SJCRH30 (cell line): ENCODE measurements around the gene SLC6A18. TPM values are rescaled to one million over a fixed set of nuclear protein-coding genes. Genes with fewer than 3 reads are reported as not detected.
"Not testable (repeated sequence)": the region's sequence is repeated elsewhere in the genome, so short reads cannot be mapped to it uniquely, and the experiment has no call there.

Experiments used
- DNase-seq, 2 experiments: peaks; one replicate each; pipeline ENCODE4 v3.0.0-alpha.2; 2015 to 2020
- H3K27ac ChIP-seq: fragments of 250-450 bp; sonication (Bioruptor Pico); 2 replicates; pipeline ENCODE4 v1.5.1; 2020; ENCODE audit warnings: mild to moderate bottlenecking, moderate library complexity
- H3K27me3 ChIP-seq: fragments of 250-450 bp; sonication (Bioruptor Pico); 2 replicates; pipeline ENCODE4 v1.5.1; 2020; ENCODE audit warnings: mild to moderate bottlenecking, moderate library complexity
- H3K36me3 ChIP-seq: fragments of 250-450 bp; sonication (Bioruptor Pico); 2 replicates; pipeline ENCODE4 v1.5.1; 2020; ENCODE audit warnings: mild to moderate bottlenecking, moderate library complexity
- H3K4me1 ChIP-seq: fragments of 250-450 bp; sonication (Bioruptor Pico); 2 replicates; pipeline ENCODE4 v1.5.1; 2020; ENCODE audit warnings: mild to moderate bottlenecking, moderate library complexity
- H3K4me3 ChIP-seq: fragments of 250-450 bp; sonication (Bioruptor Pico); 2 replicates; pipeline ENCODE4 v1.5.1; 2020; ENCODE audit warnings: mild to moderate bottlenecking, moderate library complexity
- H3K9me3 ChIP-seq: fragments of 250-450 bp; sonication (Bioruptor Pico); replicated peaks from 2 replicates; pipeline ENCODE4 v1.5.1; 2020; ENCODE audit warnings: mild to moderate bottlenecking, moderate library complexity
- total RNA-seq: library from RNA; depleted of rRNA; stranded (reverse); fragments of >200 nt; shearing (Covaris generic); gene quantifications from 2 replicates; pipeline ENCODE4 v1.2.3, GENCODE V29; 2014

SLC6A18 gene
- total RNA-seq, 1 experiment from 2014 or later: not detected

GRCh38 chr5:1270426-1270825, 45.2 kb downstream of the SLC6A18 start:
- H3K27me3 ChIP-seq: no peaks in the 10 kb centered on the region
- no peaks in the 10 kb centered on the region for H3K4me1 ChIP-seq
- H3K4me3 ChIP-seq: no peak overlapping the region
- H3K9me3 ChIP-seq: no peaks in the 10 kb centered on the region
- no peaks in the 10 kb centered on the region for H3K36me3 ChIP-seq
- DNase-seq: no peak
- H3K27ac ChIP-seq: no peak overlapping the region

- H3K27me3 ChIP-seq: no peaks in the 10 kb centered on the region
- H3K4me3 ChIP-seq: no peak overlapping the region
- no peaks in the 10 kb centered on the region for H3K36me3 ChIP-seq
- H3K4me1 ChIP-seq: no peaks in the 10 kb centered on the region
- no peak overlapping the region for H3K27ac ChIP-seq
- no peaks in the 10 kb centered on the region for H3K9me3 ChIP-seq
- no peak for DNase-seq
Measured at GRCh38 chr5:1270933-1271914, 46.0 kb downstream of the SLC6A18 start.

- no peak for DNase-seq
Measured at GRCh38 chr5:1272201-1272600, 47.0 kb downstream of the SLC6A18 start.

DNA sequence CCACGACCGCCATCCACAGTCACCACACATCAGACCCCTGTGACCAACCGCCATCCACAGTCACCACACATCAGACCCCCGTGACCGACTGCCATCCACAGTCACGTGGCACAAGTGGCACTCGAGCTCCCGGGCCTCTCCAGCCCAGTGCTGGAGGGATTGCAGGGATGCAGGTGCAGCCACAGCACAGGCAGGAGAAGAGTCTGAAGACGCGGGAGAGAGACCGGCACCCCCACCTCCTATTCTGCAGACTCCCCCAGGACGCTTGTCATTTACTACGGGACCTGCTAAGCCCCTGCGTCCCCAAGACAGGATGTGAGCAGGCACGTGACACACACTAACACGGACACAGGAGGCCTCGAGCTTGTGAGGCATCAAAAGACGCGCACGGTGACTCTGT, 48.6 kb downstream of the SLC6A18 start:
- H3K9me3 ChIP-seq: no peaks in the 10 kb centered on the region
- no peak for DNase-seq
- H3K27me3 ChIP-seq: no peaks in the 10 kb centered on the region
- H3K36me3 ChIP-seq: no peaks in the 10 kb centered on the region
- no peaks in the 10 kb centered on the region for H3K4me1 ChIP-seq
- H3K27ac ChIP-seq: no peak overlapping the region
- no peak overlapping the region for H3K4me3 ChIP-seq

More at GRCh38 chr5:1272201-1272600, 47.0 kb downstream of the SLC6A18 start:
- Histone ChIP-seq H3K27me3 (no peaks in the 10 kb centered on the region), H3K9me3 (no peaks in the 10 kb centered on the region), H3K4me1 (no peaks in the 10 kb centered on the region), H3K36me3 (no peaks in the 10 kb centered on the region), H3K27ac (no peak overlapping the region), H3K4me3 (no peak overlapping the region)

DNA sequence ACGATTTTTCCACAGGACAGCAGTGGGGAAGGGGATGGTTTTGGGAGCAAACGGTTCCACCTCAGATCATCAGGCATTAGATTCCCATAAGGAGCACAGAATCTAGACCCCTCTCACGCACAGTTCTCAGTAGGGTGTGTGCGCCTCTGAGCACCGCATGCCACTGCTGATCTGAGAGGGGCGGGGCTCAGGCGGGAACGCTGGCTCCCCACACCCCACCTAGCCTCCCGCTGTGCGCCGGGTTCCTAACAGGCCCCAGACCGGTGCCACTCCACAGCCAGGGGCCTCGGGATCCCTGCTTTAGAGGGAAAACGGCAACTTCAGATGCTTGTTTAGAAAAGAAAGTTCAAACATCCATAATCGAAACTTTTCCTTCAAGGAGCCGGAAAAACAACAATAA, 49.3 kb downstream of the SLC6A18 start:
- H3K27ac ChIP-seq: no peak overlapping the region
- H3K27me3 ChIP-seq: no peaks in the 10 kb centered on the region
- no peak overlapping the region for H3K4me3 ChIP-seq
- no peaks in the 10 kb centered on the region for H3K9me3 ChIP-seq
- H3K4me1 ChIP-seq: no peaks in the 10 kb centered on the region
- DNase-seq: no peak
- H3K36me3 ChIP-seq: no peaks in the 10 kb centered on the region

GRCh38 chr5:1275397-1276391, 50.5 kb downstream of the SLC6A18 start:
- H3K27me3 ChIP-seq, H3K36me3 ChIP-seq, H3K9me3 ChIP-seq, H3K4me1 ChIP-seq, H3K4me3 ChIP-seq, H3K27ac ChIP-seq, DNase-seq: not testable (repeated sequence)

DNA sequence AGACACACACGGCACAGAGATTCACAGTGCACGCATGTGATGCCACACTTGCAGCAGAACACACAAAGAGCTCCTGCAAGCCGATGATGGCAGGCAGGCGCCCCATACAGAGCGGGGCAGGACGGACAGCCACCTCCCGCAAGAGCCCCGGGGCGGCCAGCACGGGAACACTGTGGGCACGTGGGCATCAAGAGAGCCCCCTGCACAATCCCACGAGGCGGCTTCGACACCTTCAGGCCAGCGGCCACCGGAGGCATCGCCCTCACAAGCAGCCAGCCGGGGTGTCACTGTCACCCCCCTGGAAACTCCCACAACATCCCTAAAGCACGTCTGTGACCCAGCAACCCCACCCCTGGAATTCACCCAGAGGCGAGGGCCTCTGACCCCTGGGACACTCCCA, 51.7 kb downstream of the SLC6A18 start:
- Histone ChIP-seq H3K9me3 (no peaks in the 10 kb centered on the region), H3K4me3 (no peak overlapping the region), H3K36me3 (no peaks in the 10 kb centered on the region), H3K4me1 (no peaks in the 10 kb centered on the region), H3K27me3 (no peaks in the 10 kb centered on the region), H3K27ac (no peak overlapping the region)
- DNase-seq: no peak

- no peak overlapping the region for H3K4me3 ChIP-seq
- H3K4me1 ChIP-seq: no peaks in the 10 kb centered on the region
- H3K27ac ChIP-seq: no peak overlapping the region
- H3K36me3 ChIP-seq: no peaks in the 10 kb centered on the region
- H3K9me3 ChIP-seq: no peaks in the 10 kb centered on the region
- H3K27me3 ChIP-seq: no peaks in the 10 kb centered on the region
- DNase-seq: no peak
Measured at GRCh38 chr5:1277331-1277730, 52.1 kb downstream of the SLC6A18 start.

DNA sequence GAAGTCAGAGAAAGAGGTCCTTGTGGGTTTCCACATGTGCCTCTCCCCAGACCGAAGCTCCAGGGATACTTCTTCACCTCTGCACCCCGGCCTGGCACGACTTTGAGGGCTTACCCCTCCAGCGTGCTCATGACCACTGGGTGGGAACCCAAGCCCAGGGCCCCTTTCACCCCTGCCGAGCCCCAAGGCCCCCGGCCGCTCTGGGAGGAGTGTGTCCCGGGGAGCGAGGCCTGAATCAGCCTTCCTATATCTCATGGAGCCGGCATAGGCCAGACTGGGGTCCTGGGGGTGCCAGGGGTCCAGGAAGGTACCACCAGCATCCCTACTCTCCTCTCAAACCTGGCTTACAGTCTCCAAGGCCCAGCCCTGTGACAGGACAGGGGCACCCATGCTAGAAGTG, 52.6 kb downstream of the SLC6A18 start:
- no peaks in the 10 kb centered on the region for H3K9me3 ChIP-seq
- no peak overlapping the region for H3K4me3 ChIP-seq
- no peaks in the 10 kb centered on the region for H3K27me3 ChIP-seq
- no peak overlapping the region for H3K27ac ChIP-seq
- H3K4me1 ChIP-seq: no peaks in the 10 kb centered on the region
- no peaks in the 10 kb centered on the region for H3K36me3 ChIP-seq
- DNase-seq: no peak

- DNase-seq: no peak
- Histone ChIP-seq H3K9me3 (no peaks in the 10 kb centered on the region), H3K27ac (no peak overlapping the region), H3K4me3 (no peak overlapping the region), H3K36me3 (no peaks in the 10 kb centered on the region), H3K4me1 (no peaks in the 10 kb centered on the region), H3K27me3 (no peaks in the 10 kb centered on the region)
Measured at GRCh38 chr5:1278216-1278615, 53.0 kb downstream of the SLC6A18 start.

DNA sequence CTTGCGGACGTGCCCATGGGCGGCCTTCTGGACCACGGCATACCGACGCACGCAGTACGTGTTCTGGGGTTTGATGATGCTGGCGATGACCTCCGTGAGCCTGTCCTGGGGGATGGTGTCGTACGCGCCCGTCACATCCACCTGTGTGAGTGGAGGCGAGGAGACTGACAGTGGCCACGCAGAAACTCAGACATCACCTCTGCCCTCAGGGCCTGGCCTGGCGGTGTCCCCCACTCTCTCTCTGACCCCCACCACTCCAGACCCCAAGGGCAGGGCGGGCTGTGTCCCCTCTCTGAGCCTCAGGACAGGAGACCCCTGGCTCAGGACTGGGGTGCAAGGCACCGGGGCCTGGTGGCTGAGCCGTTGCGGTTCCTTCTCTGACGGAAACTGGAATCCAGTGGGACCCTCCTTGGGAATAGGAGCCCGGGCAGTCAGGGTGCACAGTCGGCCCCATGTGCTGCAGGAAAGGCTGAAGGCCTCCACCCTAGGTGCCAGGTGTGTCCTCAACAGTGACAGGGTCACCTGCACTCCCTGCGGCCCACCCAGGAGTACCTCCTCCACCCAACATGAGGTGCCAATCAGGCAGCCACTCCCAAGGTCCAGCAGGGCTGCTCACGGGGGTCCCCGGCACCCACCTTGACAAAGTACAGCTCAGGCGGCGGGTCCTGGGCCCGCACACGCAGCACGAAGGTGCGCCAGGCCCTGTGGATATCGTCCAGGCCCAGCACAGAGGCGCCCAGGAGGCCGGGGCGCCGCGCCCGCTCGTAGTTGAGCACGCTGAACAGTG, 53.7 kb downstream of the SLC6A18 start:
- Histone ChIP-seq H3K4me3 (no peak overlapping the region), H3K27me3 (no peaks in the 10 kb centered on the region), H3K9me3 (no peaks in the 10 kb centered on the region), H3K4me1 (no peaks in the 10 kb centered on the region), H3K36me3 (no peaks in the 10 kb centered on the region), H3K27ac (no peak overlapping the region)
- no peak for DNase-seq

DNA sequence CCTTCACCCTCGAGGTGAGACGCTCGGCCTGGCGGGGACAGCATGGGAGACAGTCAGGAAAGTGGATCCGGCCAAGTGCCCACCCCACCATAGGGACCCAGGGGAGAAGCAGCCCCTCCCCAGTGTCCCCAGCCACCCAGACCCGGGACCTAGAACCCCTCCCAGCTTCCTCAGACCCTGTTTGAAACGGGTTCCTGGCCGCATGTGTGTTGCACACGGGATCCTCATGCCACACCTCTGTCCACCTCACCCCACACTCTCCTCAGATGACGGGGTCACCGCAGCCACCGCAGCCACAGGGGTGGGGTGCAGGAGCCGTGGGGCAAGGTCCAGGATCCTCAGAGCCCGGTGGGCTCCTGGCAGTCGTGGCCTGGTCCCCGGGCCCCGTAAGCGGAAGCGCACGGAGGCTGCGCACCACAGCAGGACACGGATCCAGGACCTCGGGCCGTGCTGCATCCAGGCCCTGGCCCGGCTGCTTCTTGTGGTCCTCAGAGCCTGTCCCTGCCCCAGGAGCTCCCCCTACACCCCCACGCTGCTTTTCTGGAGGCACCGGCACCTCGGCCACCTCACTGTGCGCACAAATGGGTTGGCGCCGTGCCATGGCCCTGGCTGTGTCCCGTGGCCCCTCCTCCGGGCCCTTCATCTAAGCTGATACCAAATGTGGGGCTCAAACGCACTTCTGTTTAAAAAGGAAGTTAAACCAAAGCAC, 54.4 kb downstream of the SLC6A18 start:
- Histone ChIP-seq H3K4me1 (no peaks in the 10 kb centered on the region), H3K27ac (no peak overlapping the region), H3K4me3 (no peak overlapping the region), H3K36me3 (no peaks in the 10 kb centered on the region), H3K9me3 (no peaks in the 10 kb centered on the region), H3K27me3 (no peaks in the 10 kb centered on the region)
- DNase-seq: no peak

DNA sequence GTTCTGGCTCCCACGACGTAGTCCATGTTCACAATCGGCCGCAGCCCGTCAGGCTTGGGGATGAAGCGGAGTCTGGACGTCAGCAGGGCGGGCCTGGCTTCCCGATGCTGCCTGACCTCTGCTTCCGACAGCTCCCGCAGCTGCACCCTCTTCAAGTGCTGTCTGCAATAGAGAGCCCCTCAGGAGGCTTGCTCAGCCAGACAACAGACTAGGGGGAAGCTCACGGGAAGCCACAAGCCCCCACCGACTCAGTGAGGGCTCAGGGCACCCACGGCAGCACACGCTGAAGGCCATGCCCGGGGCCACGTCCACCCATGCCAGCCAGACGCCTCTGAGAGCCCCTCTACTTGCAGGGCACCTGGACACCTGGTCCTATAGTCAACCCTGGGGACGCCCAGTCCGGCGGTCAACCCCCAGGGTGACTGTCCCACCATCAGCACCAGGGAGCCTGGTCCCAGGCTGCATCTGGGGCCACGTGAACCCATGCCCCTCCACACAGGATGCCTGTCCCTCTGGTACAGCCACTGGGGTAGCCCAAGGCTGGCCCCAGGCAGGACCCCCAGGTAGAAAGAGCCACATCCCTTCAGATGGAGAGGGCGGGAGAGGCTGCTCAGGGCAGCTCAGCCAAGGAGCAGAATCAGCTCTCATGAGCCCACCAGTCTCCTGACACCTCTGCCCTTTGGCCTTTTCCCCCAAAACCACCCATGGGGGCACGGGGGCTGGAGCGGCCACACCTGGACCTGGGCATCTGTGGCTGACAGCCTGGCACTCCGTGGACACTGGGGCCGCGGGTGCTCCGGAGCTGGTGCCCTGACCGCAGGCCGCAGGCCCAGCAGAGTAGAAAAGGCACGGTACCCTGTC, 55.2 kb downstream of the SLC6A18 start:
- H3K27me3 ChIP-seq: no peaks in the 10 kb centered on the region
- H3K4me1 ChIP-seq: no peaks in the 10 kb centered on the region
- H3K9me3 ChIP-seq: no peaks in the 10 kb centered on the region
- DNase-seq: no peak
- no peak overlapping the region for H3K27ac ChIP-seq
- no peaks in the 10 kb centered on the region for H3K36me3 ChIP-seq
- H3K4me3 ChIP-seq: no peak overlapping the region
